ENCODE results near the gene TM9SF1.

DNA sequence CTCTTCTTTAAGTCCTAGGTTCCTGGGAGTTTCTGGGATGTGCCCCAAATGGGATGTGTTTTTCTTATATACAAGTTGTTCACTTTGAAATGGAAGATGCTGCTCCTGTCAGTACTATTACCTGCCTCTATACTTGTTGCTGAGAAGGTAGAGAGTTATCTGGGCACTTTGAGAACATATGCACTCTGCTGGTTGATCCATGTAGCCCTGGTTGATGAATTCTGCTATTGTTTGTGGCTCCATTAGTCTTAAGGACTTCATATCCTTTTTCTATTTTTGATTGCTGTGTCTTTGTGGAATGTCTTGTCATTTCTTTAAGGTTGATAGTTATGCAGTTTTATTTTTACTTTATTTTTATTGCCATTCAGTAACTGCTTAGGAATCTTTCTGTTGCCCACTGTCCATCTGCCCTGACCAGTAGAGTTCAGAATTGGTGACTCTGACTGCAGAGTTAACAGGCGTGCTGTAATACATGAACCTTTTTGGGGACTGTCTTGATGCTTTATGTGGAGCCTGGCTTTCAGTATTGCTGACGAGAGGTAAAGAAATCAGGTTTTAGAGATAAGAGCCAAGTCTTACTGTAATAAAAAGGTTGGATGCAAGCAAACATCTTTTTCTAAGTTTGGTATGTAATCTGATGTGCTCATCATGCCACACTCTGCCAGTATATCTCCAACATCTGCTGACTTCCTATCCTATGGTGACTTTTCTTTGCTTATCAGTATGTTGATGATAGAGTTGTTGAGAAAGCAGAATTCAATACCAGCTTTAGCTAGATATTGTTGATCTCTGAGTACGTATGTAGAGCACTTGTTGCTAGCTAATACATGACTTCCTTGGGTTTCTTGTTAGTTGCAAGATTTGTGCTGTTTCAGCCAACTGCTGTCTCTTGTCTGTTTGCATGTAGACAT lies 39.1 kb upstream of the TM9SF1 start:
- TF ChIP-seq, protein P1, sequence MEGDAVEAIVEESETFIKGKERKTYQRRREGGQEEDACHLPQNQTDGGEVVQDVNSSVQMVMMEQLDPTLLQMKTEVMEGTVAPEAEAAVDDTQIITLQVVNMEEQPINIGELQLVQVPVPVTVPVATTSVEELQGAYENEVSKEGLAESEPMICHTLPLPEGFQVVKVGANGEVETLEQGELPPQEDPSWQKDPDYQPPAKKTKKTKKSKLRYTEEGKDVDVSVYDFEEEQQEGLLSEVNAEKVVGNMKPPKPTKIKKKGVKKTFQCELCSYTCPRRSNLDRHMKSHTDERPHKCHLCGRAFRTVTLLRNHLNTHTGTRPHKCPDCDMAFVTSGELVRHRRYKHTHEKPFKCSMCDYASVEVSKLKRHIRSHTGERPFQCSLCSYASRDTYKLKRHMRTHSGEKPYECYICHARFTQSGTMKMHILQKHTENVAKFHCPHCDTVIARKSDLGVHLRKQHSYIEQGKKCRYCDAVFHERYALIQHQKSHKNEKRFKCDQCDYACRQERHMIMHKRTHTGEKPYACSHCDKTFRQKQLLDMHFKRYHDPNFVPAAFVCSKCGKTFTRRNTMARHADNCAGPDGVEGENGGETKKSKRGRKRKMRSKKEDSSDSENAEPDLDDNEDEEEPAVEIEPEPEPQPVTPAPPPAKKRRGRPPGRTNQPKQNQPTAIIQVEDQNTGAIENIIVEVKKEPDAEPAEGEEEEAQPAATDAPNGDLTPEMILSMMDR (IDR thresholded peaks at IDR 0.05): no peak
- TF ChIP-seq ZFX (IDR thresholded peaks at IDR 0.05; ENCODE audit: borderline replicate concordance): no peak

Measured in 22Rv1 (cell line).